ENCODE data around the gene DNM3.

- no peak for TF ChIP-seq EZH2 (IDR thresholded peaks at IDR 0.05; ENCODE audit: low read length)
- TF ChIP-seq CTCF (optimal IDR thresholded peaks at IDR 0.05 in 1 of 3, IDR thresholded peaks at IDR 0.05 in 1 of 3, conservative IDR thresholded peaks at IDR 0.05 in 1 of 3; ENCODE audit: extremely low read depth in 1 of 3, insufficient read depth in 2 of 3, low read length in 3 of 3) = no peak
Measured at GRCh38 chr1:172286629-172287076, 445.4 kb downstream of the DNM3 start.
